NB4 (cell line): ENCODE data around the gene UCMA.

Experiments
- CTCF ChIP-seq: IDR thresholded peaks from one replicate; pipeline ENCODE4 v1.5.1; 2012; ENCODE audit warnings: low read depth, low read length
- MAX ChIP-seq: IDR thresholded peaks from 2 replicates; pipeline ENCODE4 v1.6.1; 2011; ENCODE audit warnings: low read depth, low read length
- MYC ChIP-seq: IDR thresholded peaks from 2 replicates; pipeline ENCODE4 v1.6.1; 2011; ENCODE audit warnings: low read depth, low read length
- POLR2A ChIP-seq: IDR thresholded peaks from 2 replicates; pipeline ENCODE4 v1.6.1; 2011; ENCODE audit warnings: mild to moderate bottlenecking; ENCODE audit not compliant: insufficient read length; ENCODE audit errors: extremely low read depth

GRCh38 chr10:13189961-13190360 is 44.2 kb downstream of the UCMA start:
- no peak for TF ChIP-seq POLR2A
- TF ChIP-seq CTCF: no peak
- TF ChIP-seq MAX: no peak
- no peak for TF ChIP-seq MYC
